GM12878 (cell line): ENCODE data around the gene ATXN1. TPM values are rescaled to one million over a fixed set of nuclear protein-coding genes. Genes with fewer than 3 reads are reported as not detected.

Experiments
- ATAC-seq: fragments of 200-7000 bp; cut with Tn5 transposase; 3 replicates; pipeline ENCODE4 v1.9.1; 2020; ENCODE audit warnings: mild to moderate bottlenecking, moderate library complexity
- BruUV-seq: library from RNA; stranded (reverse); fragments of 400-500 nt; replicated peaks from 2 replicates; lab custom pipeline; 2021; lab: Mats Ljungman, UMichigan
- CTCF ChIA-PET: fragments of 300-600 bp; sonication (Branson Sonifier 250); formaldehyde crosslinking; extraction: SDS; loops from one replicate; lab custom pipeline; 2021; ENCODE audit warnings: inconsistent platforms; lab: Yijun Ruan, JAX
- POLR2A ChIA-PET: fragments of 350-600 bp; formaldehyde crosslinking; extraction: SDS; loops from one replicate; lab custom pipeline; 2021; ENCODE audit warnings: inconsistent platforms; lab: Charles Lee
- RAD21 ChIA-PET: fragments of 300-600 bp; sonication (Branson Sonifier 250); formaldehyde crosslinking; loops from one replicate; lab custom pipeline; 2023; ENCODE audit warnings: antibody characterized with exemption; ENCODE audit not compliant: unreplicated experiment; lab: Charles Lee
- SMC1A ChIA-PET: fragments of 300-600 bp; sonication (Branson Sonifier 250); formaldehyde crosslinking; loops from one replicate; lab custom pipeline; 2023; ENCODE audit not compliant: unreplicated experiment, uncharacterized antibody; lab: Charles Lee
- DNase-seq: peaks from one replicate; pipeline ENCODE4 v3.0.0-alpha.2; 2011; ENCODE audit warnings: low read depth, low spot score
- FAIRE-seq: peaks from 3 replicates; lab custom pipeline; 2011; peaks lifted over from hg19 to GRCh38; lab: Jason Lieb, UNC
- H2AFZ ChIP-seq: 2 replicates; pipeline ENCODE4 v1.6.0; 2011; ENCODE audit warnings: low read depth, low read length, control low read depth; ENCODE audit not compliant: control insufficient read depth
- H3K27ac ChIP-seq: 2 replicates; pipeline ENCODE4 v1.5.1; 2011; ENCODE audit warnings: control low read depth; ENCODE audit not compliant: control insufficient read depth, insufficient read depth
- H3K27me3 ChIP-seq, 2 experiments: replicated peaks in 1 of 2; 2 replicates each; pipeline versions ENCODE4 v1.6.0 to v1.6.1; 2011; ENCODE audit warnings: low read length in 1 of 2; ENCODE audit not compliant: control insufficient read depth in 2 of 2, insufficient read depth in 2 of 2
- H3K36me3 ChIP-seq, 2 experiments: 2 replicates each; pipeline ENCODE4 v1.5.1; 2011; ENCODE audit warnings: low read length in 1 of 2; ENCODE audit not compliant: control insufficient read depth in 2 of 2, insufficient read depth in 2 of 2
- H3K4me1 ChIP-seq: 2 replicates; pipeline ENCODE4 v1.6.1; 2011; ENCODE audit warnings: mild to moderate bottlenecking, low read length, moderate library complexity, mixed read lengths; ENCODE audit not compliant: control insufficient read depth, insufficient read depth
- H3K4me2 ChIP-seq: 2 replicates; pipeline ENCODE4 v1.6.0; 2011; ENCODE audit warnings: control low read depth; ENCODE audit not compliant: control insufficient read depth, insufficient read depth
- H3K4me3 ChIP-seq: fragments of 200-600 bp; sonication (generic); 2 replicates; pipeline ENCODE4 v1.5.1; 2016
- H3K79me2 ChIP-seq: 2 replicates; pipeline ENCODE4 v1.6.0; 2011; ENCODE audit warnings: low read length; ENCODE audit not compliant: control insufficient read depth, insufficient read depth
- H3K9ac ChIP-seq: 2 replicates; pipeline ENCODE4 v1.8.0; 2011; ENCODE audit warnings: low read length, control low read depth, mixed read lengths; ENCODE audit not compliant: control insufficient read depth, insufficient read depth
- H3K9me3 ChIP-seq: replicated peaks from 3 replicates; pipeline ENCODE4 v1.5.1; 2011; ENCODE audit warnings: mild to moderate bottlenecking, low read length; ENCODE audit not compliant: control insufficient read depth, insufficient read depth
- H4K20me1 ChIP-seq: 2 replicates; pipeline ENCODE4 v1.6.0; 2011; ENCODE audit not compliant: control insufficient read depth, insufficient read depth
- MEF2B ChIP-seq: fragments of 450-650 bp; IDR thresholded peaks from 2 replicates; pipeline ENCODE4 v1.6.1; 2018; ENCODE audit warnings: mild to moderate bottlenecking, moderate library complexity; ENCODE audit not compliant: partially characterized antibody, poor library complexity, severe bottlenecking
- NFXL1 ChIP-seq: fragments of 450-650 bp; IDR thresholded peaks from 2 replicates; pipeline ENCODE4 v1.6.1; 2017; ENCODE audit warnings: antibody characterized with exemption, mild to moderate bottlenecking, borderline replicate concordance
- POLR2AphosphoS5 ChIP-seq: IDR thresholded peaks from 2 replicates; pipeline ENCODE4 v1.6.1; 2011; ENCODE audit warnings: mild to moderate bottlenecking, low read length, inconsistent platforms
- SMAD1 ChIP-seq: fragments of 450-650 bp; IDR thresholded peaks from 2 replicates; pipeline ENCODE4 v1.6.1; 2018; ENCODE audit warnings: mild to moderate bottlenecking, low read depth; ENCODE audit not compliant: partially characterized antibody
- SMARCA5 ChIP-seq: fragments of 450-650 bp; IDR thresholded peaks from 2 replicates; pipeline ENCODE4 v1.6.1; 2017; ENCODE audit warnings: mild to moderate bottlenecking
- TCF7 ChIP-seq: IDR thresholded peaks from 2 replicates; pipeline ENCODE4 v1.6.1; 2014; ENCODE audit warnings: antibody characterized with exemption, borderline replicate concordance
- ZBTB4 ChIP-seq: fragments of 450-650 bp; formaldehyde crosslinking; IDR thresholded peaks from 2 replicates; pipeline ENCODE4 v1.4.0; 2022; ENCODE audit warnings: mild to moderate bottlenecking, moderate library complexity
- ZNF217 ChIP-seq: fragments of 450-650 bp; IDR thresholded peaks from 2 replicates; pipeline ENCODE4 v1.6.1; 2017; ENCODE audit warnings: antibody characterized with exemption, mild to moderate bottlenecking
- WGBS: methylation state at CpG from one replicate; pipeline ENCODE4 v1.1.6; 2016; ENCODE audit warnings: low lambda C conversion rate; ENCODE audit not compliant: insufficient replicate concordance, insufficient coverage; ENCODE audit errors: missing lambda C conversion rate; 5-methylcytosine and 5-hydroxymethylcytosine counted together
- in situ Hi-C: fragments of 300-500 bp; cut with MboI; formaldehyde crosslinking; loops from 9 replicates; pipeline ENCODE4 v1.14.3; 2018; ENCODE audit warnings: mixed read lengths
- intact Hi-C: fragments of 100-400 bp; cut with micrococcal nuclease; formaldehyde crosslinking; loops from one replicate; pipeline ENCODE4 v1.14.2; 2022; ENCODE audit not compliant: unreplicated experiment
- polyA plus RNA-seq, 11 experiments: library from polyadenylated mRNA; depleted of rRNA in 4 of 11; unstranded in 6 of 11; stranded (reverse) in 5 of 11; fragments of >200 nt; fragmentation: Nextera tagmentation in 4 of 11; fragmentation: Illumina TruSeq in 1 of 11; extraction: Ambion mirVana in 4 of 11; extraction: Trizol in 1 of 11; gene quantifications; 1 replicate in 1 of 11; 2 replicates in 10 of 11; pipeline versions ENCODE4 v1.2.1 to v1.2.3, GENCODE V29; 2011 to 2016; ENCODE audit warnings: inconsistent platforms in 2 of 11, missing spikeins in 2 of 11, low read depth in 1 of 11
- total RNA-seq, 4 experiments: library from RNA; depleted of rRNA in 3 of 4; stranded (reverse); fragments of >200 nt in 3 of 4; fragmentation: Illumina TruSeq in 1 of 4; extraction: Trizol in 1 of 4; gene quantifications; 2 replicates each; pipeline versions ENCODE4 v1.2.1 to v1.2.3, GENCODE V29; 2013 to 2021

The ATXN1 gene
- total and polyA plus RNA-seq, 10 of the 15 experiments (the other 5 are each of a cell fraction or from before 2014, with no cell fraction given): 12.2 to 51.2 (median 20.5) TPM

- TF ChIP-seq SMAD1 (no peak), TCF7 (no peak)
These were observed 126.4 kb downstream of the ATXN1 start (continued) for GRCh38 chr6:16634855-16635254.

- in situ Hi-C loops (no loop called here), intact Hi-C loops (no loop called here)
- WGBS: 50% methylated on average over 1 of the region's 1 CpG
- Histone ChIP-seq H3K4me2 (no peak overlapping the region), H3K27me3 (no peaks in the 10 kb centered on the region), H3K79me2 (no peaks in the 10 kb centered on the region), H3K9me3 (no peaks in the 10 kb centered on the region; the same call in 1 of the 3 replicates), H3K27ac (no peak overlapping the region), H3K4me3 (no peak overlapping the region), H3K9ac (no peak overlapping the region), H4K20me1 (no peaks in the 10 kb centered on the region), H3K4me1 (peaks cover 38% of the 10 kb centered on the region), H3K36me3 (no peaks in the 10 kb centered on the region), H2AFZ (no peak overlapping the region)
- ATAC-seq (no peak), FAIRE-seq (no peak), DNase-seq (no peak)
- POLR2A ChIA-PET: no interaction called here
- BruUV-seq: no TSS peak
- SMC1A ChIA-PET: interaction anchor here (1.0 to 6.3 kb wide), 11 partner anchors 12 to 210 kb away, joined by 3 to 46 read pairs (median 6); no protein-coding TSS in a partner anchor
- RAD21 ChIA-PET: interaction anchor here (0.9 to 4.0 kb wide), 9 partner anchors 18 to 153 kb away, joined by 3 to 22 read pairs (median 4); no protein-coding TSS in a partner anchor
- no peak for TF ChIP-seq NFXL1
- TF ChIP-seq ZBTB4 (CRISPR knock-in tag): no peak
- TF ChIP-seq MEF2B: no peak
- TF ChIP-seq SMARCA5: no peak
- no peak for TF ChIP-seq POLR2AphosphoS5
- TF ChIP-seq ZNF217: no peak
- CTCF ChIA-PET: interaction anchor here (0.7 to 3.3 kb wide), 5 partner anchors 22 to 129 kb away, joined by 3 to 16 read pairs (median 5); no protein-coding TSS in a partner anchor
These were observed 127.3 kb downstream of the ATXN1 start for GRCh38 chr6:16633961-16634360.
